ENCODE results near the gene TSPAN32.

TSPAN32 gene

GRCh38 chr11:2256951-2257700 lies 44.7 kb upstream of the TSPAN32 start:
- no peak overlapping the region for H3K4ac ChIP-seq (ENCODE audit: low read length)
- H3K4me3 ChIP-seq (ENCODE audit: low read length in 2 of 2), result peak overlapping the region in 1 of 2 donors; percentile 8
- no peak overlapping the region for H3K27ac ChIP-seq (replicated peaks; ENCODE audit: low read length)
- H3K4me1 ChIP-seq (ENCODE audit: control insufficient read depth in 2 of 2, insufficient read depth in 1 of 2, low read depth in 1 of 2, low read length in 2 of 2), result peaks cover 0 to 1% of the 10 kb centered on the region in 2 donors
- no peak for DNase-seq (ENCODE audit: low spot score)
- H4K8ac ChIP-seq (ENCODE audit: low read depth, low read length), result no peak overlapping the region
- no peak overlapping the region for H3K9ac ChIP-seq (ENCODE audit: low read depth, low read length, poor library complexity)
- H2BK5ac ChIP-seq (ENCODE audit: low read length), result no peak overlapping the region
- H3K36me3 ChIP-seq (replicated peaks in 1 of 2; ENCODE audit: control insufficient read depth in 2 of 2, insufficient read depth in 2 of 2, low read length in 2 of 2), result no peaks in the 10 kb centered on the region
- H3K23ac ChIP-seq (ENCODE audit: low read depth, low read length, poor library complexity), result no peak overlapping the region
- peaks cover 0 to 8% (median 0%) of the 10 kb centered on the region in 3 experiments for H3K27me3 ChIP-seq (ENCODE audit: control insufficient read depth in 3 of 3, insufficient read depth in 3 of 3, low read depth in 1 of 3, low read length in 3 of 3)
- peak overlapping the region; percentile 38 for H3K18ac ChIP-seq (ENCODE audit: low read length)
- H3K14ac ChIP-seq (ENCODE audit: low read length), result peak overlapping the region; percentile 38
- H3K79me1 ChIP-seq (ENCODE audit: low read depth, low read length), result no peaks in the 10 kb centered on the region
- H4K91ac ChIP-seq (ENCODE audit: low read depth, low read length, poor library complexity), result no peak overlapping the region
- no peak overlapping the region for H3K4me2 ChIP-seq (ENCODE audit: insufficient read depth, low read length, poor library complexity, severe bottlenecking)
- no peak overlapping the region for H2AFZ ChIP-seq (ENCODE audit: low read length)
- WGBS, 2 donors (ENCODE audit: extremely low coverage in 2 of 2, insufficient read length in 2 of 2, insufficient replicate concordance in 1 of 2), result no CpG with 5 or more reads among the region's 31 CpGs
- no peak overlapping the region for H2BK120ac ChIP-seq (ENCODE audit: low read depth, low read length)
- peak overlapping the region; percentile 75 for H2AK5ac ChIP-seq (ENCODE audit: low read depth, low read length)
- H2BK12ac ChIP-seq (ENCODE audit: low read length), result no peak overlapping the region
- H2BK15ac ChIP-seq (ENCODE audit: low read length), result no peak overlapping the region
- H3K9me3 ChIP-seq (replicated peaks in 1 of 2; ENCODE audit: control insufficient read depth in 2 of 2, insufficient read depth in 1 of 2, low read depth in 1 of 2, low read length in 2 of 2), result peaks cover 0 to 1% of the 10 kb centered on the region in 2 donors

- Histone ChIP-seq H2AK5ac (ENCODE audit: low read depth, low read length) (peak overlapping the region; percentile 83), H3K4me2 (ENCODE audit: insufficient read depth, low read length, poor library complexity, severe bottlenecking) (no peak overlapping the region), H3K4me3 (ENCODE audit: low read length in 2 of 2) (no peak overlapping the region), H3K79me1 (ENCODE audit: low read depth, low read length) (no peaks in the 10 kb centered on the region), H3K4ac (ENCODE audit: low read length) (peak overlapping the region; percentile 84), H4K8ac (ENCODE audit: low read depth, low read length) (no peak overlapping the region), H3K27me3 (ENCODE audit: control insufficient read depth in 3 of 3, insufficient read depth in 3 of 3, low read depth in 1 of 3, low read length in 3 of 3) (peaks cover 0 to 18% (median 0%) of the 10 kb centered on the region in 3 experiments), H3K4me1 (ENCODE audit: control insufficient read depth in 2 of 2, insufficient read depth in 1 of 2, low read depth in 1 of 2, low read length in 2 of 2) (peaks cover 0 to 6% of the 10 kb centered on the region in 2 donors), H3K9me3 (replicated peaks in 1 of 2; ENCODE audit: control insufficient read depth in 2 of 2, insufficient read depth in 1 of 2, low read depth in 1 of 2, low read length in 2 of 2) (peaks cover 0 to 1% of the 10 kb centered on the region in 2 donors), H3K27ac (replicated peaks; ENCODE audit: low read length) (no peak overlapping the region), H2BK12ac (ENCODE audit: low read length) (peak overlapping the region; percentile 58), H2BK5ac (ENCODE audit: low read length) (no peak overlapping the region), H3K18ac (ENCODE audit: low read length) (peak overlapping the region; percentile 65), H2AFZ (ENCODE audit: low read length) (no peak overlapping the region), H3K9ac (ENCODE audit: low read depth, low read length, poor library complexity) (peak overlapping the region; percentile 21), H3K14ac (ENCODE audit: low read length) (peak overlapping the region; percentile 63), H2BK120ac (ENCODE audit: low read depth, low read length) (no peak overlapping the region), H4K91ac (ENCODE audit: low read depth, low read length, poor library complexity) (no peak overlapping the region), H3K23ac (ENCODE audit: low read depth, low read length, poor library complexity) (peak overlapping the region; percentile 55), H3K36me3 (replicated peaks in 1 of 2; ENCODE audit: control insufficient read depth in 2 of 2, insufficient read depth in 2 of 2, low read length in 2 of 2) (no peaks in the 10 kb centered on the region), H2BK15ac (ENCODE audit: low read length) (no peak overlapping the region)
- no peak for DNase-seq (ENCODE audit: low spot score)
- WGBS, 2 donors (ENCODE audit: extremely low coverage in 2 of 2, insufficient read length in 2 of 2, insufficient replicate concordance in 1 of 2), result no CpG with 5 or more reads among the region's 29 CpGs
These were observed 43.0 kb upstream of the TSPAN32 start for GRCh38 chr11:2258501-2259465.

GRCh38 chr11:2259466-2259830 lies 42.4 kb upstream of the TSPAN32 start:
- H2BK12ac ChIP-seq (ENCODE audit: low read length), result no peak overlapping the region
- no peak overlapping the region for H4K91ac ChIP-seq (ENCODE audit: low read depth, low read length, poor library complexity)
- no peak overlapping the region for H2BK120ac ChIP-seq (ENCODE audit: low read depth, low read length)
- H3K18ac ChIP-seq (ENCODE audit: low read length), result peak overlapping the region; percentile 57
- peaks cover 0 to 23% (median under 1%) of the 10 kb centered on the region in 3 experiments for H3K27me3 ChIP-seq (ENCODE audit: control insufficient read depth in 3 of 3, insufficient read depth in 3 of 3, low read depth in 1 of 3, low read length in 3 of 3)
- peaks cover 0 to 6% of the 10 kb centered on the region in 2 donors for H3K4me1 ChIP-seq (ENCODE audit: control insufficient read depth in 2 of 2, insufficient read depth in 1 of 2, low read depth in 1 of 2, low read length in 2 of 2)
- peaks cover 0 to 1% of the 10 kb centered on the region in 2 donors for H3K9me3 ChIP-seq (replicated peaks in 1 of 2; ENCODE audit: control insufficient read depth in 2 of 2, insufficient read depth in 1 of 2, low read depth in 1 of 2, low read length in 2 of 2)
- WGBS, 2 donors (ENCODE audit: extremely low coverage in 2 of 2, insufficient read length in 2 of 2, insufficient replicate concordance in 1 of 2), result no CpG with 5 or more reads among the region's 8 CpGs
- H3K4ac ChIP-seq (ENCODE audit: low read length), result peak overlapping the region; percentile 89
- no peak overlapping the region for H2BK15ac ChIP-seq (ENCODE audit: low read length)
- no peak overlapping the region for H3K27ac ChIP-seq (replicated peaks; ENCODE audit: low read length)
- H2AK5ac ChIP-seq (ENCODE audit: low read depth, low read length), result peak overlapping the region; percentile 75
- no peak overlapping the region for H2AFZ ChIP-seq (ENCODE audit: low read length)
- no peaks in the 10 kb centered on the region for H3K79me1 ChIP-seq (ENCODE audit: low read depth, low read length)
- no peak overlapping the region for H3K4me2 ChIP-seq (ENCODE audit: insufficient read depth, low read length, poor library complexity, severe bottlenecking)
- H3K23ac ChIP-seq (ENCODE audit: low read depth, low read length, poor library complexity), result no peak overlapping the region
- no peak for DNase-seq (ENCODE audit: low spot score)
- no peak overlapping the region for H2BK5ac ChIP-seq (ENCODE audit: low read length)
- H3K9ac ChIP-seq (ENCODE audit: low read depth, low read length, poor library complexity), result no peak overlapping the region
- no peak overlapping the region for H3K14ac ChIP-seq (ENCODE audit: low read length)
- no peak overlapping the region for H3K4me3 ChIP-seq (ENCODE audit: low read length in 2 of 2)
- H4K8ac ChIP-seq (ENCODE audit: low read depth, low read length), result no peak overlapping the region
- no peaks in the 10 kb centered on the region for H3K36me3 ChIP-seq (replicated peaks in 1 of 2; ENCODE audit: control insufficient read depth in 2 of 2, insufficient read depth in 2 of 2, low read length in 2 of 2)
